GM12878 (cell line): ENCODE measurements around the gene HCLS1. TPM values are rescaled to one million over a fixed set of nuclear protein-coding genes. Genes with fewer than 3 reads are reported as not detected.

Experiments
- ATAC-seq: fragments of 200-7000 bp; cut with Tn5 transposase; 3 replicates; pipeline ENCODE4 v1.9.1; 2020; ENCODE audit warnings: mild to moderate bottlenecking, moderate library complexity
- BruUV-seq: library from RNA; stranded (reverse); fragments of 400-500 nt; replicated peaks from 2 replicates; lab custom pipeline; 2021; lab: Mats Ljungman, UMichigan
- CTCF ChIA-PET: fragments of 300-600 bp; sonication (Branson Sonifier 250); formaldehyde crosslinking; extraction: SDS; loops from one replicate; lab custom pipeline; 2021; ENCODE audit warnings: inconsistent platforms; lab: Yijun Ruan, JAX
- POLR2A ChIA-PET: fragments of 350-600 bp; formaldehyde crosslinking; extraction: SDS; loops from one replicate; lab custom pipeline; 2021; ENCODE audit warnings: inconsistent platforms; lab: Charles Lee
- RAD21 ChIA-PET: fragments of 300-600 bp; sonication (Branson Sonifier 250); formaldehyde crosslinking; loops from one replicate; lab custom pipeline; 2023; ENCODE audit warnings: antibody characterized with exemption; ENCODE audit not compliant: unreplicated experiment; lab: Charles Lee
- SMC1A ChIA-PET: fragments of 300-600 bp; sonication (Branson Sonifier 250); formaldehyde crosslinking; loops from one replicate; lab custom pipeline; 2023; ENCODE audit not compliant: unreplicated experiment, uncharacterized antibody; lab: Charles Lee
- DNase-seq: peaks from one replicate; pipeline ENCODE4 v3.0.0-alpha.2; 2011; ENCODE audit warnings: low read depth, low spot score
- FAIRE-seq: peaks from 3 replicates; lab custom pipeline; 2011; peaks lifted over from hg19 to GRCh38; lab: Jason Lieb, UNC
- H2AFZ ChIP-seq: 2 replicates; pipeline ENCODE4 v1.6.0; 2011; ENCODE audit warnings: low read depth, low read length, control low read depth; ENCODE audit not compliant: control insufficient read depth
- H3K27ac ChIP-seq: 2 replicates; pipeline ENCODE4 v1.5.1; 2011; ENCODE audit warnings: control low read depth; ENCODE audit not compliant: control insufficient read depth, insufficient read depth
- H3K27me3 ChIP-seq, 2 experiments: replicated peaks in 1 of 2; 2 replicates each; pipeline versions ENCODE4 v1.6.0 to v1.6.1; 2011; ENCODE audit warnings: low read length in 1 of 2; ENCODE audit not compliant: control insufficient read depth in 2 of 2, insufficient read depth in 2 of 2
- H3K36me3 ChIP-seq, 2 experiments: 2 replicates each; pipeline ENCODE4 v1.5.1; 2011; ENCODE audit warnings: low read length in 1 of 2; ENCODE audit not compliant: control insufficient read depth in 2 of 2, insufficient read depth in 2 of 2
- H3K4me1 ChIP-seq: 2 replicates; pipeline ENCODE4 v1.6.1; 2011; ENCODE audit warnings: mild to moderate bottlenecking, low read length, moderate library complexity, mixed read lengths; ENCODE audit not compliant: control insufficient read depth, insufficient read depth
- H3K4me2 ChIP-seq: 2 replicates; pipeline ENCODE4 v1.6.0; 2011; ENCODE audit warnings: control low read depth; ENCODE audit not compliant: control insufficient read depth, insufficient read depth
- H3K4me3 ChIP-seq: fragments of 200-600 bp; sonication (generic); 2 replicates; pipeline ENCODE4 v1.5.1; 2016
- H3K79me2 ChIP-seq: 2 replicates; pipeline ENCODE4 v1.6.0; 2011; ENCODE audit warnings: low read length; ENCODE audit not compliant: control insufficient read depth, insufficient read depth
- H3K9ac ChIP-seq: 2 replicates; pipeline ENCODE4 v1.8.0; 2011; ENCODE audit warnings: low read length, control low read depth, mixed read lengths; ENCODE audit not compliant: control insufficient read depth, insufficient read depth
- H3K9me3 ChIP-seq: replicated peaks from 3 replicates; pipeline ENCODE4 v1.5.1; 2011; ENCODE audit warnings: mild to moderate bottlenecking, low read length; ENCODE audit not compliant: control insufficient read depth, insufficient read depth
- H4K20me1 ChIP-seq: 2 replicates; pipeline ENCODE4 v1.6.0; 2011; ENCODE audit not compliant: control insufficient read depth, insufficient read depth
- BRCA1 ChIP-seq: IDR thresholded peaks from 2 replicates; pipeline ENCODE4 v1.6.1; 2011; ENCODE audit warnings: low read depth, low read length, improper control_type of control experiment
- FOS ChIP-seq: IDR thresholded peaks from 3 replicates; pipeline ENCODE4 v1.6.1; 2011; ENCODE audit warnings: borderline replicate concordance; ENCODE audit not compliant: insufficient read length; ENCODE audit errors: extremely low read depth
- NR2C2 ChIP-seq: IDR thresholded peaks from 2 replicates; pipeline ENCODE4 v1.6.1; 2011; ENCODE audit warnings: borderline replicate concordance, low read depth; ENCODE audit not compliant: control insufficient read depth, insufficient read length
- RUNX3 ChIP-seq: IDR thresholded peaks from 2 replicates; pipeline ENCODE4 v1.6.1; 2012; ENCODE audit warnings: low read length, inconsistent platforms
- STAT1 ChIP-seq: fragments of 450-650 bp; conservative IDR thresholded peaks from 2 replicates; pipeline ENCODE4 v1.6.1; 2014; ENCODE audit warnings: antibody characterized with exemption, mild to moderate bottlenecking
- TBL1XR1 ChIP-seq: IDR thresholded peaks from 2 replicates; pipeline ENCODE4 v1.6.1; 2012; ENCODE audit warnings: low read depth, low read length, improper control_type of control experiment
- WGBS: methylation state at CpG from one replicate; pipeline ENCODE4 v1.1.6; 2016; ENCODE audit warnings: low lambda C conversion rate; ENCODE audit not compliant: insufficient replicate concordance, insufficient coverage; ENCODE audit errors: missing lambda C conversion rate; 5-methylcytosine and 5-hydroxymethylcytosine counted together
- in situ Hi-C: fragments of 300-500 bp; cut with MboI; formaldehyde crosslinking; loops from 9 replicates; pipeline ENCODE4 v1.14.3; 2018; ENCODE audit warnings: mixed read lengths
- intact Hi-C: fragments of 100-400 bp; cut with micrococcal nuclease; formaldehyde crosslinking; loops from one replicate; pipeline ENCODE4 v1.14.2; 2022; ENCODE audit not compliant: unreplicated experiment
- polyA plus RNA-seq, 11 experiments: library from polyadenylated mRNA; depleted of rRNA in 4 of 11; unstranded in 6 of 11; stranded (reverse) in 5 of 11; fragments of >200 nt; fragmentation: Nextera tagmentation in 4 of 11; fragmentation: Illumina TruSeq in 1 of 11; extraction: Ambion mirVana in 4 of 11; extraction: Trizol in 1 of 11; gene quantifications; 1 replicate in 1 of 11; 2 replicates in 10 of 11; pipeline versions ENCODE4 v1.2.1 to v1.2.3, GENCODE V29; 2011 to 2016; ENCODE audit warnings: inconsistent platforms in 2 of 11, missing spikeins in 2 of 11, low read depth in 1 of 11
- total RNA-seq, 4 experiments: library from RNA; depleted of rRNA in 3 of 4; stranded (reverse); fragments of >200 nt in 3 of 4; fragmentation: Illumina TruSeq in 1 of 4; extraction: Trizol in 1 of 4; gene quantifications; 2 replicates each; pipeline versions ENCODE4 v1.2.1 to v1.2.3, GENCODE V29; 2013 to 2021

Gene HCLS1
- total and polyA plus RNA-seq, 10 of the 15 experiments (the other 5 are each of a cell fraction or from before 2014, with no cell fraction given) = 51.6 to 344 (median 231) TPM

DNA sequence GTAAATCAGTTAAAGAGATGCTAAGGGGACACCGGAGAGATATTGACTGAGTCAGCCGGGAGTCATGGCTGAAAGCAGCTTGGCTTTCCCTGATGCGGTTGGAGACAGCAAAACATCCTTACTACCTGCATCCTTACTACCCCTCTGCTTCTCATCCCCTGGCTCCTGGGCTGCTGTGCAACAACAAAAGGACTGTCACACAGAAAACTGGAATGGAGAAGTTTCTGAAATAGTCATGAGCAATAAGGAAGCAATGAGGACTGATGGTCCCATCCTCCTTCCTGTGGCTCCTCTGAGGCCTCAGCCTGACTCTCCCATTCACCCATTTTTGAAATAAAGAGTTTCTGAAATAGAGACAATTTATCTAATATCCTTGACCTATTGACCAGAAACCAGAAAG is 1.1 kb downstream of the HCLS1 start:
- no TSS peak for BruUV-seq
- Histone ChIP-seq H3K4me2 (peak overlapping the region; percentile 96), H3K4me1 (peaks cover 35% of the 10 kb centered on the region), H3K9ac (peak overlapping the region; percentile 75), H4K20me1 (no peaks in the 10 kb centered on the region), H3K36me3 (peaks cover 3 to 46% of the 10 kb centered on the region in 2 experiments; a peak in 2 of 4 replicates)
- POLR2A ChIA-PET = interaction anchor here (1.3 to 2.4 kb wide), 3 partner anchors 9 to 174 kb away, joined by 3 to 14 read pairs (median 4); no protein-coding TSS in a partner anchor
- ATAC-seq = no peak; the same call in 2 of the 3 replicates
- intact Hi-C loops = loop anchor here (10.0 kb wide), 1 partner anchor 415 kb away; no protein-coding TSS in a partner anchor
- TF ChIP-seq TBL1XR1 (no peak), NR2C2 (no peak)
- TF ChIP-seq, all 136 proteins: peak for 0
- CTCF ChIA-PET = interaction anchor here (1.2 kb wide), 1 partner anchor 71 kb away, joined by 3 read pairs; no protein-coding TSS in a partner anchor
- Histone ChIP-seq H2AFZ (no peak overlapping the region), H3K79me2 (peaks cover 37% of the 10 kb centered on the region), H3K4me3 (peak overlapping the region; percentile 61), H3K27ac (peak overlapping the region; percentile 97), H3K27me3 (no peaks in the 10 kb centered on the region), H3K9me3 (peaks cover 1% of the 10 kb centered on the region; the same call in 2 of the 3 replicates)
- DNase-seq = no peak
- SMC1A ChIA-PET = interaction anchor here (0.7 to 4.1 kb wide), 5 partner anchors 9 to 149 kb away, joined by 3 to 18 read pairs (median 3); partner anchors contain the start of gene POLQ
- 56% methylated on average over 3 of the region's 3 CpGs for WGBS
- no peak for FAIRE-seq
- RAD21 ChIA-PET = interaction anchor here (1.3 to 1.5 kb wide), 2 partner anchors 178 to 442 kb away, joined by 3 to 5 read pairs; no protein-coding TSS in a partner anchor
- in situ Hi-C loops = loop anchor here (10.0 kb wide), 1 partner anchor 1025 kb away; the partner anchor contains the start of gene PARP14

GRCh38 chr3:121658716-121659435 is 1.8 kb downstream of the HCLS1 start:
- DNase-seq (no peak), FAIRE-seq (no peak), ATAC-seq (no peak)
- ChIA-PET RAD21 (interaction anchor here (1.5 kb wide), 1 partner anchor 178 kb away, joined by 3 read pairs; no protein-coding TSS in a partner anchor), CTCF (no interaction called here), POLR2A (interaction anchor here (2.4 kb wide), 1 partner anchor 8 kb away, joined by 14 read pairs; no protein-coding TSS in a partner anchor), SMC1A (interaction anchor here (0.7 to 4.1 kb wide), 4 partner anchors 8 to 149 kb away, joined by 3 to 18 read pairs (median 4); partner anchors contain the start of gene POLQ)
- peaks cover 3 to 41% of the 10 kb centered on the region in 2 experiments; a peak in 2 of 4 replicates for H3K36me3 ChIP-seq
- H3K4me1 ChIP-seq = peaks cover 42% of the 10 kb centered on the region
- peaks cover 44% of the 10 kb centered on the region for H3K79me2 ChIP-seq
- H3K4me3 ChIP-seq = peak overlapping the region; percentile 61
- intact Hi-C loops (loop anchor here (10.0 kb wide), 1 partner anchor 416 kb away; no protein-coding TSS in a partner anchor), in situ Hi-C loops (loop anchor here (10.0 kb wide), 1 partner anchor 1026 kb away; the partner anchor contains the start of gene PARP14)
- H3K9ac ChIP-seq = peak overlapping the region; percentile 75
- BruUV-seq = no TSS peak
- peaks cover 1% of the 10 kb centered on the region; the same call in 2 of the 3 replicates for H3K9me3 ChIP-seq
- H2AFZ ChIP-seq = no peak overlapping the region
- H4K20me1 ChIP-seq = no peaks in the 10 kb centered on the region
- no peak for TF ChIP-seq FOS
- no peak for TF ChIP-seq BRCA1
- TF ChIP-seq STAT1 = no peak
- no peak for TF ChIP-seq RUNX3
- no peaks in the 10 kb centered on the region for H3K27me3 ChIP-seq
- H3K4me2 ChIP-seq = peak overlapping the region; percentile 96
- H3K27ac ChIP-seq = peak overlapping the region; percentile 97
- 85% methylated on average over 6 of the region's 6 CpGs for WGBS
